ENCODE data around the gene TLCD1. TPM values are rescaled to one million over a fixed set of nuclear protein-coding genes. Genes with fewer than 3 reads are reported as not detected.

Gene TLCD1
- total RNA-seq, 1 donor from 2014 or later = 3.1 TPM

GRCh38 chr17:28756049-28756804, 30.2 kb upstream of the TLCD1 start:
- H3K27ac ChIP-seq (replicated peaks) = no peak overlapping the region
- no peak overlapping the region for H3K4me3 ChIP-seq
- no peak for TF ChIP-seq CTCF (IDR thresholded peaks at IDR 0.05; ENCODE audit: borderline replicate concordance)
- no peaks in the 10 kb centered on the region for H3K9me3 ChIP-seq (replicated peaks)
- H3K36me3 ChIP-seq = peaks cover 22% of the 10 kb centered on the region
- DNase-seq = no peak
- peaks cover 15% of the 10 kb centered on the region for H3K4me1 ChIP-seq
- intact Hi-C loops (cut with micrococcal nuclease) = no loop called here
- H3K27me3 ChIP-seq (ENCODE audit: low read depth) = no peaks in the 10 kb centered on the region

GRCh38 chr17:28755486-28755885, 29.5 kb upstream of the TLCD1 start:
- no peak for TF ChIP-seq CTCF (IDR thresholded peaks at IDR 0.05; ENCODE audit: borderline replicate concordance)
- H3K27me3 ChIP-seq (ENCODE audit: low read depth) = no peaks in the 10 kb centered on the region
- H3K4me3 ChIP-seq = no peak overlapping the region
- no peaks in the 10 kb centered on the region for H3K9me3 ChIP-seq (replicated peaks)
- H3K27ac ChIP-seq (replicated peaks) = no peak overlapping the region
- intact Hi-C loops (cut with micrococcal nuclease) = no loop called here
- DNase-seq = no peak
- peaks cover 22% of the 10 kb centered on the region for H3K36me3 ChIP-seq
- H3K4me1 ChIP-seq = peaks cover 7% of the 10 kb centered on the region

GRCh38 chr17:28751600-28752366, 25.8 kb upstream of the TLCD1 start:
- Histone ChIP-seq H3K27me3 (ENCODE audit: low read depth) (no peaks in the 10 kb centered on the region), H3K4me3 (no peak overlapping the region), H3K4me1 (peaks cover 22% of the 10 kb centered on the region), H3K36me3 (peaks cover 13% of the 10 kb centered on the region), H3K27ac (replicated peaks) (no peak overlapping the region), H3K9me3 (replicated peaks) (no peaks in the 10 kb centered on the region)
- no peak for DNase-seq
- intact Hi-C loops (cut with micrococcal nuclease) = no loop called here
- no peak for TF ChIP-seq CTCF (IDR thresholded peaks at IDR 0.05; ENCODE audit: borderline replicate concordance)

GRCh38 chr17:28750178-28751047, 24.4 kb upstream of the TLCD1 start:
- Histone ChIP-seq H3K9me3 (replicated peaks) (no peaks in the 10 kb centered on the region), H3K27me3 (ENCODE audit: low read depth) (no peaks in the 10 kb centered on the region), H3K4me3 (no peak overlapping the region), H3K27ac (replicated peaks) (peak overlapping the region; percentile 4), H3K4me1 (peaks cover 36% of the 10 kb centered on the region), H3K36me3 (peaks cover 13% of the 10 kb centered on the region)
- peak; percentile 92 for DNase-seq
- intact Hi-C loops (cut with micrococcal nuclease) = no loop called here
- peak; percentile 100 for TF ChIP-seq CTCF (IDR thresholded peaks at IDR 0.05; ENCODE audit: borderline replicate concordance)

GRCh38 chr17:28749516-28750177, 23.6 kb upstream of the TLCD1 start:
- intact Hi-C loops (cut with micrococcal nuclease) = no loop called here
- H3K4me3 ChIP-seq = no peak overlapping the region
- H3K27ac ChIP-seq (replicated peaks) = no peak overlapping the region
- DNase-seq = no peak
- H3K9me3 ChIP-seq (replicated peaks) = no peaks in the 10 kb centered on the region
- H3K36me3 ChIP-seq = peaks cover 13% of the 10 kb centered on the region
- no peak for TF ChIP-seq CTCF (IDR thresholded peaks at IDR 0.05; ENCODE audit: borderline replicate concordance)
- H3K4me1 ChIP-seq = peaks cover 43% of the 10 kb centered on the region
- no peaks in the 10 kb centered on the region for H3K27me3 ChIP-seq (ENCODE audit: low read depth)

Measured in left ventricle myocardium inferior (tissue), 1 donor.